Gastrocnemius medialis (tissue), 4 donors: ENCODE results near the gene CMIP.

Experiments used
- CTCF ChIP-seq, 5 experiments: fragments of 450-650 bp in 3 of 5; fragments of 200-600 bp in 2 of 5; sonication (generic) in 2 of 5; IDR thresholded peaks in 4 of 5; conservative IDR thresholded peaks in 1 of 5; 1 replicate in 4 of 5; 2 replicates in 1 of 5; pipeline ENCODE4 v1.5.1; 2016 to 2019; ENCODE audit warnings: antibody characterized with exemption in 5 of 5, mild to moderate bottlenecking in 3 of 5, moderate library complexity in 3 of 5
- POLR2A ChIP-seq, 2 donors: fragments of 450-650 bp; IDR thresholded peaks; one replicate each; pipeline ENCODE4 v1.6.1; 2017; ENCODE audit warnings: antibody characterized with exemption in 2 of 2, mild to moderate bottlenecking in 2 of 2, moderate library complexity in 2 of 2

GRCh38 chr16:81676066-81676882, 231.7 kb downstream of the CMIP start:
- TF ChIP-seq CTCF (IDR thresholded peaks at IDR 0.05 in 4 of 5, conservative IDR thresholded peaks at IDR 0.05 in 1 of 5) (no peak), POLR2A (IDR thresholded peaks at IDR 0.05) (no peak)
